ENCODE data around the gene UCK1. TPM values are rescaled to one million over a fixed set of nuclear protein-coding genes. Genes with fewer than 3 reads are reported as not detected.

The UCK1 gene
- polyA plus RNA-seq, 2 of the 4 experiments (the other 2 are of a cell fraction), result 18.0 to 26.5 TPM

DNA sequence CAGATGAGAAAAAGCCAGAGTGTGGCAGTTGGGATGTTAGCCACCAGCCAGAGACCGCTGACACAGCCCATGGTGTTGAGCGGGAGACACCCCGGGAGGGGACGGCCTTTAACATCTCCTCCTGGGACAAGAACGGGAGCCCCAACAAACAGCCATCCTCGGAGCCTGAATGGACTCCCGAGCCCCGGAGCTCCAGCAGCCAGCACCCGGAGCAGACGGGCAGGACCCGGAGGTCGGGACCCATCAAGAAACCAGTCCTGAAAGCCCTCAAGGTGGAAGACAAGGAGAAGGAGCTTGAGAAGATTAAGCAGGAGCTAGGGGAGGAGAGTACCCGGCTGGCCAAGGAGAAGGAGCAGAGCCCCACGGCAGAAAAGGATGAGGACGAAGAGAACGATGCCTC lies 56.4 kb downstream of the UCK1 start:
- Histone ChIP-seq H3K4me3 (no peak overlapping the region), H3K4me2 (no peak overlapping the region), H3K27ac (no peak overlapping the region), H3K9me3 (no peaks in the 10 kb centered on the region), H3K4me1 (peaks cover 11% of the 10 kb centered on the region; the same call in 2 of the 3 replicates)
- no peak for ATAC-seq
- no peak for DNase-seq (ENCODE audit: low read depth in 1 of 2, low spot score in 1 of 2)
- 95% methylated on average over 16 of the region's 16 CpGs for WGBS (ENCODE audit: missing lambda C conversion rate)
- TF ChIP-seq ZFP36 (IDR thresholded peaks at IDR 0.05; ENCODE audit: borderline replicate concordance, partially characterized antibody) (no peak), GATA3 (IDR thresholded peaks at IDR 0.05; ENCODE audit: borderline replicate concordance) (no peak), BCL3 (IDR thresholded peaks at IDR 0.05) (no peak), HDAC2 (IDR thresholded peaks at IDR 0.05) (no peak), ESRRA (IDR thresholded peaks at IDR 0.05; ENCODE audit: borderline replicate concordance, low read length) (no peak), MAZ (IDR thresholded peaks at IDR 0.05; ENCODE audit: borderline replicate concordance, low read depth, low read length) (no peak), HOXA7 (CRISPR knock-in tag; IDR thresholded peaks at IDR 0.05) (no peak), ZSCAN20 (CRISPR knock-in tag; IDR thresholded peaks at IDR 0.05) (no peak), EHMT2 (IDR thresholded peaks at IDR 0.05; ENCODE audit: low read depth) (no peak), BHLHE40 (IDR thresholded peaks at IDR 0.05; ENCODE audit: low read depth, low read length) (no peak), FOSB (CRISPR knock-in tag; IDR thresholded peaks at IDR 0.05) (no peak), HMGXB4 (CRISPR knock-in tag; IDR thresholded peaks at IDR 0.05; ENCODE audit: borderline replicate concordance) (no peak), EP300 (IDR thresholded peaks at IDR 0.05) (no peak)
- CTCF ChIA-PET, result interaction anchor here (0.9 to 2.9 kb wide), 8 partner anchors 10 to 161 kb away, joined by 3 to 15 read pairs (median 4); no protein-coding TSS in a partner anchor
- FAIRE-seq, result no peak
- POLR2A ChIA-PET, result no interaction called here

DNA sequence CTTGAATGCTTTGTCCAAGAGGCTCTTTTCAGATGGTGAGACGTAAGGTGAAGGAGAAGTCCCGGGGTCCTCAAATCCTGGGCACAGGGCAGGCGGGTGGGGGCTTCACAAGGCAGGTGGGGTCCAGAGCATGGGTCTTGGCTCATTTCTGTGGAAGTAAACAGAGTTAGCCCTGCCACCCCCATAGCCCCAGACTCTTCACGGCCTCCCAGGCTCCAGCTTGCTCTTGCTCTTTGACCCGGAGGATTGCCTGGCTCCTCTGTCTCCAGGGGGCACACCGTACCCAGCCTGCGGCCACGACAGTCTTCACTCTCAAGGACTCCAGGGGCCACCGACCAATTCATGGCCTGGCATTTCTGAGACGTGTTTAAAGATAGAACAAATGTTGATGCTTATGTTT lies 57.2 kb downstream of the UCK1 start:
- peaks cover 11% of the 10 kb centered on the region; the same call in 2 of the 3 replicates for H3K4me1 ChIP-seq

More for the DNA sequence above, 57.2 kb downstream of the UCK1 start:
- H3K4me2 ChIP-seq, result no peak overlapping the region
- ChIA-PET POLR2A (no interaction called here), CTCF (interaction anchor here (0.6 to 2.9 kb wide), 8 partner anchors 9 to 162 kb away, joined by 3 to 15 read pairs (median 4); no protein-coding TSS in a partner anchor)
- no peaks in the 10 kb centered on the region for H3K9me3 ChIP-seq
- ATAC-seq (no peak), FAIRE-seq (no peak), DNase-seq (ENCODE audit: low read depth in 1 of 2, low spot score in 1 of 2) (no peak)
- TF ChIP-seq ZNF302 (CRISPR knock-in tag; IDR thresholded peaks at IDR 0.05) (no peak), BCL3 (IDR thresholded peaks at IDR 0.05) (no peak), ZSCAN20 (CRISPR knock-in tag; IDR thresholded peaks at IDR 0.05) (no peak), KDM5A (IDR thresholded peaks at IDR 0.05) (no peak), POLR2AphosphoS2 (conservative IDR thresholded peaks at IDR 0.05; ENCODE audit: low read length) (no peak), CHD2 (IDR thresholded peaks at IDR 0.05; ENCODE audit: low read length, partially characterized antibody) (no peak), TFCP2L1 (CRISPR knock-in tag; IDR thresholded peaks at IDR 0.05) (no peak), POLR2A (IDR thresholded peaks at IDR 0.05; ENCODE audit: low read length) (no peak), RFX5 (IDR thresholded peaks at IDR 0.05) (no peak)
- H3K4me3 ChIP-seq, result no peak overlapping the region
- 84% methylated on average over 10 of the region's 10 CpGs for WGBS (ENCODE audit: missing lambda C conversion rate)
- no peak overlapping the region for H3K27ac ChIP-seq

Small RNA genes lying within 50 kb of the gene (small RNA-seq; reads per million reads assigned to genes)
- gene SNORD62A, result 0 to 4.3 (median 0.10) reads per million in 6 experiments
- 0 to 3.1 (median 0.41) reads per million in 6 experiments for gene SNORD62B

Other genes with a start within 250 kb of the UCK1 start
- gene PLPP7, start 241.5 kb downstream of the UCK1 start, polyA plus RNA-seq (2011; rRNA removed), result 0.08 TPM in 1 of 2 replicates, not detected in the other
- not detected in 3 replicates for gene PLPP7, start 241.5 kb downstream of the UCK1 start, polyA plus RNA-seq (2017; fragmentation: RNase III; extraction: RNeasy Plus Mini Kit Qiagen cat#74134 plus additional on column Dnase treatment)
- gene PRRC2B, start 137.2 kb downstream of the UCK1 start, polyA plus RNA-seq (2011; rRNA removed), result 35.6 and 57.0 TPM in 2 replicates
- gene PRRC2B, start 137.2 kb downstream of the UCK1 start, polyA plus RNA-seq (2017; fragmentation: RNase III; extraction: RNeasy Plus Mini Kit Qiagen cat#74134 plus additional on column Dnase treatment), result 44.9 to 47.3 TPM (median 45.5 TPM) in 3 replicates
- 16.5 and 19.2 TPM in 2 replicates for gene POMT1, start 28.3 kb downstream of the UCK1 start, polyA plus RNA-seq (2011; rRNA removed)
- 17.7 to 19.9 TPM (median 18.4 TPM) in 3 replicates for gene POMT1, start 28.3 kb downstream of the UCK1 start, polyA plus RNA-seq (2017; fragmentation: RNase III; extraction: RNeasy Plus Mini Kit Qiagen cat#74134 plus additional on column Dnase treatment)
- 0.79 and 1.1 TPM in 2 replicates for gene PRRT1B, start 14.3 kb upstream of the UCK1 start, polyA plus RNA-seq (2011; rRNA removed)
- 0.63 to 0.96 TPM (median 0.80 TPM) in 3 replicates for gene PRRT1B, start 14.3 kb upstream of the UCK1 start, polyA plus RNA-seq (2017; fragmentation: RNase III; extraction: RNeasy Plus Mini Kit Qiagen cat#74134 plus additional on column Dnase treatment)
- 27.7 and 32.5 TPM in 2 replicates for gene RAPGEF1, start 208.8 kb upstream of the UCK1 start, polyA plus RNA-seq (2011; rRNA removed)
- 20.6 to 21.7 TPM (median 21.6 TPM) in 3 replicates for gene RAPGEF1, start 208.8 kb upstream of the UCK1 start, polyA plus RNA-seq (2017; fragmentation: RNase III; extraction: RNeasy Plus Mini Kit Qiagen cat#74134 plus additional on column Dnase treatment)